GM19438 (cell line): ENCODE results near the gene PTPN1.

ENCODE experiments used
- ATAC-seq: cut with Tn5 transposase; IDR thresholded peaks from one replicate; pipeline ENCODE4 v1.9.1; 2021; ENCODE audit warnings: low read depth; ENCODE audit not compliant: unreplicated experiment

PTPN1 gene

GRCh38 chr20:50510706-50511542, 741 bp downstream of the PTPN1 start:
- ATAC-seq: peak; percentile 6

- ATAC-seq: no peak
These were observed 2.1 kb downstream of the PTPN1 start for GRCh38 chr20:50512323-50512722.

GRCh38 chr20:50513169-50514034, 3.2 kb downstream of the PTPN1 start:
- no peak for ATAC-seq

- no peak for ATAC-seq
These were observed 3.8 kb downstream of the PTPN1 start for GRCh38 chr20:50514035-50514337.

- no peak for ATAC-seq
These were observed 4.6 kb downstream of the PTPN1 start for GRCh38 chr20:50514750-50515149.

GRCh38 chr20:50515471-50516106, 5.4 kb downstream of the PTPN1 start:
- no peak for ATAC-seq

- no peak for ATAC-seq
These were observed 6.2 kb downstream of the PTPN1 start for GRCh38 chr20:50516180-50516934.

GRCh38 chr20:50516935-50517816, 7.0 kb downstream of the PTPN1 start:
- ATAC-seq: no peak

GRCh38 chr20:50517817-50518154, 7.6 kb downstream of the PTPN1 start:
- ATAC-seq: no peak

GRCh38 chr20:50518270-50518721, 8.1 kb downstream of the PTPN1 start:
- no peak for ATAC-seq

- ATAC-seq: no peak
These were observed 9.0 kb downstream of the PTPN1 start for GRCh38 chr20:50519036-50519762.

- no peak for ATAC-seq
These were observed 10.2 kb downstream of the PTPN1 start for GRCh38 chr20:50520222-50520880.

GRCh38 chr20:50521221-50522052, 11.3 kb downstream of the PTPN1 start:
- no peak for ATAC-seq

- no peak for ATAC-seq
These were observed 12.0 kb downstream of the PTPN1 start for GRCh38 chr20:50522053-50522674.

GRCh38 chr20:50523552-50524167, 13.5 kb downstream of the PTPN1 start:
- ATAC-seq: no peak

- no peak for ATAC-seq
These were observed 15.5 kb downstream of the PTPN1 start for GRCh38 chr20:50525681-50526080.
